Testis (tissue), 3 donors: ENCODE measurements around the gene HID1. TPM values are rescaled to one million over a fixed set of nuclear protein-coding genes. Genes with fewer than 3 reads are reported as not detected.

Source experiments
- DNase-seq: peaks from one replicate; pipeline ENCODE4 v3.0.0-alpha.2; 2019
- H3K27ac ChIP-seq, 2 donors: fragments of 200-600 bp; sonication (generic); one replicate each; pipeline ENCODE4 v1.5.1; 2019
- H3K27me3 ChIP-seq: fragments of 200-600 bp; sonication (generic); one replicate; pipeline ENCODE4 v1.5.1; 2019
- H3K36me3 ChIP-seq: fragments of 200-600 bp; sonication (generic); one replicate; pipeline ENCODE4 v1.5.1; 2017; ENCODE audit warnings: low read depth; ENCODE audit errors: missing control alignments
- H3K4me1 ChIP-seq: fragments of 200-600 bp; sonication (generic); one replicate; pipeline ENCODE4 v1.5.1; 2019
- H3K4me3 ChIP-seq, 2 donors: fragments of 200-600 bp; sonication (generic); one replicate each; pipeline ENCODE4 v1.5.1; 2017 to 2019
- H3K9me3 ChIP-seq: fragments of 200-600 bp; sonication (generic); one replicate; pipeline ENCODE4 v1.5.1; 2017
- POLR2A ChIP-seq: fragments of 450-650 bp; IDR thresholded peaks from one replicate; pipeline ENCODE4 v1.6.1; 2017; ENCODE audit warnings: antibody characterized with exemption, mild to moderate bottlenecking, moderate library complexity
- WGBS, 2 donors: methylation state at CpG; one replicate each; pipeline ENCODE4 v1.1.5; 2018; 5-methylcytosine and 5-hydroxymethylcytosine counted together
- intact Hi-C: fragments of 100-400 bp; cut with DNase I; formaldehyde crosslinking; loops from one replicate; pipeline ENCODE4 v1.15.1; 2023; ENCODE audit warnings: low total_unique reads
- polyA plus RNA-seq: library from polyadenylated mRNA; stranded (reverse); fragments of 350-450 nt; fragmentation: Illumina TruSeq; extraction: RNeasy Lipid Tissue Mini Kit (QIAGEN cat#74804); gene quantifications from one replicate; pipeline ENCODE4 v1.2.3, GENCODE V29; 2014; ENCODE audit warnings: low read depth, low replicate concordance; ENCODE audit not compliant: insufficient read depth
- total RNA-seq, 2 donors: library from RNA; depleted of rRNA; stranded (reverse); fragments of >200 nt; gene quantifications; one replicate each; pipeline ENCODE4 v1.2.3, GENCODE V29; 2016
- TF ChIP-seq, protein P1 (sequence below), 3 experiments: fragments of 450-650 bp in 2 of 3; fragments of 200-600 bp in 1 of 3; sonication (generic) in 1 of 3; IDR thresholded peaks; one replicate each; pipeline ENCODE4 v1.5.1; 2016 to 2019; ENCODE audit warnings: antibody characterized with exemption in 3 of 3, mild to moderate bottlenecking in 2 of 3, moderate library complexity in 1 of 3

Gene HID1
- total and polyA plus RNA-seq, 3 donors from 2014 or later = 18.6 to 45.8 (median 40.9) TPM

DNA sequence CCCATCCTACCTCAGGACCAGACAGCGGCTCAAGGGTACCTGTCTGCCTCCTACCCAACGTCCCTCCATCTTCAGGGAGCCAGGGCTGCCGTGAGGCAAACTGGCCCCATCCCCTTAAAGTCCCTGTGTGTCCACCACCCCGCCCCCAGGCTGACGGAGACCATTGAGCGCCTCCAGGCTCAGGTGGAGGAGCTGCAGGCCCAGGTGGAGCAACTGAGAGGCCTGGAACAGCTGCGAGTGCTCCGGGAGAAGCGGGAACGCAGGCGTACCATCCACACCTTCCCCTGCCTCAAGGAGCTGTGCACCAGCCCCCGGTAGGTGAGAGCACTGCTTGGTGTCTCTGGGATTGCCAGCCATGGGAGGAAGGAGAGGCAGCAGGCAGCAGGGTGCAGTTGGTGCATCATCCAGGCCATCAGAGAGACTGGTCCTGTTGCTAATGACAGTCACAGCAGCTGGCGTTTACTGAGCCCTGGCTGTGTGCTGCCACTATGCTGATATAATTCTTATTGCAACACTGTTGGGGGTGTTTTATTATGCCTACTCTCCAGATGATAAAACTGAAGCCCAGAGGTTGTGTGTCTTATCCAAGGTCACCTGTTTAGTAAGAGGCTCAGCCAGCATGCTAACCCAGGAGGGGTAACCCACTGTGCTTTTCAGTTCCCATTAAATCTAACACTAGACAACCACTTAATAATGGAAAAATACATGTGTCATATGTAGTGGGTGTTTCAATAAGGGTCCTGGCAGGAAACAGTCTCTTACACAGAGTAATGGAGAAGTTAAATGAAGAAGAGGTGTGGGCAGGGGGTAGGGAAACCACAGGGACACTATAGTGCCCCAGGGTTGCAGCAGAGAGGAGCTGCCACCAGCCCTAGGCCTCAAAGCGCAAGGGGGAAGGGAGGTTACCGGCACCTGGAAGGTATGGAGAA lies 29.6 kb upstream of the HID1 start:
- Histone ChIP-seq H3K27ac (no peak overlapping the region), H3K27me3 (no peaks in the 10 kb centered on the region), H3K9me3 (no peaks in the 10 kb centered on the region), H3K36me3 (no peaks in the 10 kb centered on the region), H3K4me1 (peaks cover 14% of the 10 kb centered on the region), H3K4me3 (no peak overlapping the region)
- WGBS, 2 donors = 77 to 81% methylated on average over 6 to 15 of the region's 15 CpGs
- no peak for DNase-seq
- intact Hi-C loops = no loop called here
- TF ChIP-seq, protein P1, sequence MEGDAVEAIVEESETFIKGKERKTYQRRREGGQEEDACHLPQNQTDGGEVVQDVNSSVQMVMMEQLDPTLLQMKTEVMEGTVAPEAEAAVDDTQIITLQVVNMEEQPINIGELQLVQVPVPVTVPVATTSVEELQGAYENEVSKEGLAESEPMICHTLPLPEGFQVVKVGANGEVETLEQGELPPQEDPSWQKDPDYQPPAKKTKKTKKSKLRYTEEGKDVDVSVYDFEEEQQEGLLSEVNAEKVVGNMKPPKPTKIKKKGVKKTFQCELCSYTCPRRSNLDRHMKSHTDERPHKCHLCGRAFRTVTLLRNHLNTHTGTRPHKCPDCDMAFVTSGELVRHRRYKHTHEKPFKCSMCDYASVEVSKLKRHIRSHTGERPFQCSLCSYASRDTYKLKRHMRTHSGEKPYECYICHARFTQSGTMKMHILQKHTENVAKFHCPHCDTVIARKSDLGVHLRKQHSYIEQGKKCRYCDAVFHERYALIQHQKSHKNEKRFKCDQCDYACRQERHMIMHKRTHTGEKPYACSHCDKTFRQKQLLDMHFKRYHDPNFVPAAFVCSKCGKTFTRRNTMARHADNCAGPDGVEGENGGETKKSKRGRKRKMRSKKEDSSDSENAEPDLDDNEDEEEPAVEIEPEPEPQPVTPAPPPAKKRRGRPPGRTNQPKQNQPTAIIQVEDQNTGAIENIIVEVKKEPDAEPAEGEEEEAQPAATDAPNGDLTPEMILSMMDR (IDR thresholded peaks at IDR 0.05) = no peak
- no peak for TF ChIP-seq POLR2A

DNA sequence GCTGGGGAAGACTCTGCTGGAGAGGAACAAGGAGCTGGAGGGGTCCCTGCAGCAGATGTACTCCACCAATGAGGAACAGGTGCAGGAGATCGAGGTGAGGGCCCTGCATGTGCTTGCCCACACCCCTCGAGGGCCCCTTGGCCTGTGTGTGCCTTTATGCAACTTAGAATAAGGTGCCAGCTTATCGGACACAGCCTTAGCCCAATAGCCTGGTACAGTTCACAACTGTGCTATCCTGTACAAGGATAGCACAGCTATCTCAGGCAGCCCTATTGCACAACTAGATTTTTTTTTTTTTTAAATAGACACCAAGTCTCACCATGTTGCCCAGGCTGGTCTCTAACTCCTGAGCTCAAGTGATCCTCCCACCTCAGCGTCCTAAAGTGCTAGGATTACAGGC lies 27.0 kb upstream of the HID1 start:
- no peaks in the 10 kb centered on the region for H3K36me3 ChIP-seq
- no peaks in the 10 kb centered on the region for H3K27me3 ChIP-seq
- WGBS, 2 donors = 83 to 89% methylated on average over 2 to 4 of the region's 4 CpGs
- no peak for TF ChIP-seq POLR2A
- TF ChIP-seq, protein P1 (IDR thresholded peaks at IDR 0.05) = no peak
- no peak for DNase-seq
- H3K27ac ChIP-seq = no peak overlapping the region
- H3K9me3 ChIP-seq = no peaks in the 10 kb centered on the region
- intact Hi-C loops = no loop called here
- H3K4me3 ChIP-seq = no peak overlapping the region
- peaks cover 14% of the 10 kb centered on the region for H3K4me1 ChIP-seq

DNA sequence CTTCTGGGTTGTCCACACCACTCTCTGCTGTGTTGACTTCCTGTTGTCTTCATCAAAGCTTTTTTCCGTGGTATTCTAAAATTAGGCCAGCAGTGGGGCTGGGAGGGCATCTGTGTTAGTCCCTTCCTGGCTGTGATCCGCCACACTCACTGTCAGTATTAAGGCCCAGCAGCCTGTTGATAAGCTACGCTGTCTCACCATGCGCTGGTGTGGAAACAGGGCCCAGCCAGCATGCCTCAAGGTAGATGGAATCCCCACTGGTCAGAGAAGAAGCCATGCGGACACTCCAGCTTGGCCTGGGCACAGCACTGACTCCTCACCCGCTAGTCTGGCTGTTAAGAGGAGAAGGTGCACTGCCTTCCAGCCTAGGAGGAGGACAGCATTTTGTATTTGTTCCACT lies 26.2 kb upstream of the HID1 start:
- Histone ChIP-seq H3K4me1 (peaks cover 18% of the 10 kb centered on the region), H3K4me3 (no peak overlapping the region), H3K27ac (no peak overlapping the region), H3K36me3 (no peaks in the 10 kb centered on the region), H3K9me3 (no peaks in the 10 kb centered on the region), H3K27me3 (no peaks in the 10 kb centered on the region)
- no peak for TF ChIP-seq POLR2A
- TF ChIP-seq, protein P1 (IDR thresholded peaks at IDR 0.05) = no peak
- intact Hi-C loops = no loop called here
- WGBS, 2 donors = 81% methylated on average over 6 of the region's 6 CpGs
- no peak for DNase-seq

DNA sequence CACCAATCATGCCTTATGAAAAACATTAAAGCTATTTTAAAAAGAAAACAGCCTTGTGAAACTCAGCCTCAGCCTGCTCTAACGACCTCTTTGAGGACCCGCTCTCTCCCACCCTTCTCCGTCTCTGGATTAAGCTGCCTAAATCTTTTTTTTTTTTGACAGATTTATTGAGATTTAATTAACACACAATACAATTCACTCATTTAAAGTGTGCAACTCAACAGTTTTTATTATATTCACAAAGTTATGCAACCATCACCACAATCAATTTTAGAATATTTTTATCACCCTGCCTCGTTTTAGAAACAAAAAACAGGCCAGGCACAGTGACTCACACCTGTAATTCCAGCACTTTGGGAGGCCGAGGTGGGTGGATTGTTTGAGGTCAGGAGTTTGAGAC lies 23.3 kb upstream of the HID1 start:
- 78 to 84% methylated on average over 5 of the region's 5 CpGs for WGBS, 2 donors
- Histone ChIP-seq H3K4me3 (no peak overlapping the region), H3K27me3 (no peaks in the 10 kb centered on the region), H3K9me3 (no peaks in the 10 kb centered on the region), H3K27ac (no peak overlapping the region), H3K4me1 (peaks cover 16% of the 10 kb centered on the region), H3K36me3 (no peaks in the 10 kb centered on the region)
- intact Hi-C loops = no loop called here
- TF ChIP-seq POLR2A = no peak
- TF ChIP-seq, protein P1 (IDR thresholded peaks at IDR 0.05) = no peak
- DNase-seq = no peak
